Caco-2 (cell line): ENCODE data around the gene CCNA1. TPM values are rescaled to one million over a fixed set of nuclear protein-coding genes. Genes with fewer than 3 reads are reported as not detected.

Source experiments
- BruUV-seq: library from RNA; stranded (reverse); fragments of 400-500 nt; replicated peaks from 2 replicates; lab custom pipeline; 2021; lab: Mats Ljungman, UMichigan
- CTCF ChIA-PET: fragments of 300-600 bp; sonication (Branson Sonifier 250); formaldehyde crosslinking; loops from one replicate; lab custom pipeline; 2022; ENCODE audit warnings: antibody characterized with exemption; lab: Charles Lee
- POLR2A ChIA-PET: fragments of 300-600 bp; sonication (Branson Sonifier 250); formaldehyde crosslinking; loops from one replicate; lab custom pipeline; 2022; ENCODE audit warnings: antibody characterized with exemption; lab: Charles Lee
- DNase-seq, 2 experiments: peaks; one replicate each; pipeline versions ENCODE4 v3.0.0 to v3.0.0-alpha.2; 2020 to 2022
- H3K27me3 ChIP-seq: replicated peaks from 2 replicates; pipeline ENCODE4 v1.6.0; 2011; ENCODE audit warnings: low read length; ENCODE audit not compliant: control insufficient read depth, insufficient read depth
- H3K36me3 ChIP-seq: 2 replicates; pipeline ENCODE4 v1.5.1; 2011; ENCODE audit warnings: low read length; ENCODE audit not compliant: control insufficient read depth, insufficient read depth
- H3K4me1 ChIP-seq: fragments of 250-450 bp; sonication (Bioruptor Pico); 2 replicates; pipeline ENCODE4 v1.5.1; 2020; ENCODE audit warnings: mild to moderate bottlenecking
- H3K4me3 ChIP-seq: 2 replicates; pipeline ENCODE4 v1.5.1; 2011; ENCODE audit warnings: low read depth, mild to moderate bottlenecking, control low read depth, low read length
- H3K9me3 ChIP-seq: fragments of 250-450 bp; sonication (Bioruptor Pico); 2 replicates; pipeline ENCODE4 v1.5.1; 2020; ENCODE audit warnings: mild to moderate bottlenecking, moderate library complexity
- H3K27ac Mint-ChIP-seq: one replicate; pipeline ENCODE4 v1.8.0; 2022; ENCODE audit warnings: mixed read lengths; ENCODE audit not compliant: unreplicated experiment
- H3K27me3 Mint-ChIP-seq: one replicate; pipeline ENCODE4 v1.8.0; 2022; ENCODE audit warnings: mixed read lengths; ENCODE audit not compliant: insufficient read depth, unreplicated experiment
- H3K36me3 Mint-ChIP-seq: one replicate; pipeline ENCODE4 v1.8.0; 2022; ENCODE audit warnings: mild to moderate bottlenecking, mixed read lengths; ENCODE audit not compliant: insufficient read depth, unreplicated experiment
- H3K4me1 Mint-ChIP-seq: one replicate; pipeline ENCODE4 v1.8.0; 2022; ENCODE audit warnings: low read depth, mixed read lengths; ENCODE audit not compliant: unreplicated experiment
- H3K4me3 Mint-ChIP-seq: one replicate; pipeline ENCODE4 v1.8.0; 2022; ENCODE audit warnings: mild to moderate bottlenecking, moderate library complexity, mixed read lengths; ENCODE audit not compliant: unreplicated experiment
- H3K9me3 Mint-ChIP-seq: one replicate; pipeline ENCODE4 v1.8.0; 2022; ENCODE audit warnings: mixed read lengths; ENCODE audit not compliant: unreplicated experiment
- intact Hi-C: fragments of 100-400 bp; cut with micrococcal nuclease; formaldehyde crosslinking; loops from one replicate; pipeline ENCODE4 v1.10.0; 2022; ENCODE audit not compliant: unreplicated experiment
- total RNA-seq: library from RNA; stranded (reverse); gene quantifications from 2 replicates; pipeline ENCODE4 v1.2.3, GENCODE V29; 2022
- TF ChIP-seq, protein P1 (sequence below), 2 experiments: fragments of 200-600 bp in 1 of 2; IDR thresholded peaks; 1 replicate in 1 of 2; 2 replicates in 1 of 2; pipeline versions ENCODE4 v1.5.1 to v1.8.0; 2011 to 2022; ENCODE audit warnings: antibody characterized with exemption in 1 of 2, control low read depth in 1 of 2, inconsistent platforms in 1 of 2, low read depth in 1 of 2, low read length in 1 of 2, mild to moderate bottlenecking in 1 of 2, moderate library complexity in 1 of 2; ENCODE audit not compliant: insufficient read depth in 1 of 2, severe bottlenecking in 1 of 2, unreplicated experiment in 1 of 2

CCNA1 gene
- total RNA-seq, 1 experiment from 2014 or later = not detected

DNA sequence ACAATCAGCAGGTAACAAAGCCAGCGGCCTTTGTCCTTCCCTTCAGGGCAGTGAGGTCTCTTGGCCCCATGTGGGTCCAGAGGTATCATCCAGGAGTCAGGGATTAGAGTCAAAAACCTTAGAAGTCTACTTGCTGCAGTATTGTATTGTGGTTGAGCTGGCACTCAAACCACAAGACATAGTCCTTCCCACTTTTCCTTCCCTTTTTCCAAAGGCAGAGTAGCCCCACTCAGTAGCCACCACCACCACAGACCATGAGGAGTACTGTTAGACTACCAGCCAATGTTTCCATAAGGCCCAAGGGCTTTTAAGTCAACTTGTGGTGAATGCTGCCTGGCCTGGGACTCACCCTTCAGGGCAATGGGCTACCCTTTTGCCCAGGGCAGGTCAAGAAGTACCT, 27.1 kb upstream of the CCNA1 start:
- no peaks in the 10 kb centered on the region for H3K27me3 Mint-ChIP-seq
- no peaks in the 10 kb centered on the region for H3K4me1 Mint-ChIP-seq
- Histone ChIP-seq H3K36me3 (no peaks in the 10 kb centered on the region), H3K4me3 (no peak overlapping the region), H3K9me3 (no peaks in the 10 kb centered on the region), H3K27me3 (no peaks in the 10 kb centered on the region), H3K4me1 (0 out of 2 replicates have a peak, but pooled peaks cover 3% of the 10 kb centered on the region)
- POLR2A ChIA-PET = no interaction called here
- H3K36me3 Mint-ChIP-seq = no peaks in the 10 kb centered on the region
- CTCF ChIA-PET = no interaction called here
- H3K4me3 Mint-ChIP-seq = no peak overlapping the region
- TF ChIP-seq, protein P1, sequence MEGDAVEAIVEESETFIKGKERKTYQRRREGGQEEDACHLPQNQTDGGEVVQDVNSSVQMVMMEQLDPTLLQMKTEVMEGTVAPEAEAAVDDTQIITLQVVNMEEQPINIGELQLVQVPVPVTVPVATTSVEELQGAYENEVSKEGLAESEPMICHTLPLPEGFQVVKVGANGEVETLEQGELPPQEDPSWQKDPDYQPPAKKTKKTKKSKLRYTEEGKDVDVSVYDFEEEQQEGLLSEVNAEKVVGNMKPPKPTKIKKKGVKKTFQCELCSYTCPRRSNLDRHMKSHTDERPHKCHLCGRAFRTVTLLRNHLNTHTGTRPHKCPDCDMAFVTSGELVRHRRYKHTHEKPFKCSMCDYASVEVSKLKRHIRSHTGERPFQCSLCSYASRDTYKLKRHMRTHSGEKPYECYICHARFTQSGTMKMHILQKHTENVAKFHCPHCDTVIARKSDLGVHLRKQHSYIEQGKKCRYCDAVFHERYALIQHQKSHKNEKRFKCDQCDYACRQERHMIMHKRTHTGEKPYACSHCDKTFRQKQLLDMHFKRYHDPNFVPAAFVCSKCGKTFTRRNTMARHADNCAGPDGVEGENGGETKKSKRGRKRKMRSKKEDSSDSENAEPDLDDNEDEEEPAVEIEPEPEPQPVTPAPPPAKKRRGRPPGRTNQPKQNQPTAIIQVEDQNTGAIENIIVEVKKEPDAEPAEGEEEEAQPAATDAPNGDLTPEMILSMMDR (IDR thresholded peaks at IDR 0.05; ENCODE audit: insufficient read depth in 1 of 2, low read depth in 1 of 2, low read length in 1 of 2, severe bottlenecking in 1 of 2, unreplicated experiment in 1 of 2) = no peak
- DNase-seq = no peak
- H3K27ac Mint-ChIP-seq = no peak overlapping the region
- H3K9me3 Mint-ChIP-seq = no peaks in the 10 kb centered on the region
- intact Hi-C loops = no loop called here
- BruUV-seq = no TSS peak

DNA sequence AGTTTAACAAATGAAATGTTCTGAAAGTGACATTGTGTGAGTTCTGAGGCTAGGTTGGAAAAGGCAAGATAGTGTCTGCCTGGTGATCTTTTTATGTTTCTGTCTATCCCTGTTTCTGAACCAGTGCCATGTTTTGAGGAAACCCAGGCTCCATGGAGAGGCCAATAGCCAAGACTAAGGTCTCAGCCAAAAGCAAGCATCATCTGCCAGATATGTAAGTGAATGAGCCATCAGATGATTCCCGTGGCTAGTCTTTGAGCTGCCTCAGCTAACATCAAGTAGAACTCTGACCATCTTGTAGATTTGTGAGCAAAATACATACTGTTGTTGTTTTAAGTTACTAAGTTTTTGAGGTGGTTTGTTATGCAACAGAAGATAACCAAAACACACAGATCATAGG, 19.6 kb upstream of the CCNA1 start:
- Mint-ChIP-seq H3K4me1 (no peaks in the 10 kb centered on the region), H3K27ac (no peak overlapping the region), H3K4me3 (no peak overlapping the region), H3K9me3 (no peaks in the 10 kb centered on the region), H3K36me3 (no peaks in the 10 kb centered on the region), H3K27me3 (no peaks in the 10 kb centered on the region)
- Histone ChIP-seq H3K4me1 (no peaks in the 10 kb centered on the region), H3K36me3 (no peaks in the 10 kb centered on the region), H3K9me3 (no peaks in the 10 kb centered on the region; the same call in 1 of the 2 replicates), H3K27me3 (no peaks in the 10 kb centered on the region), H3K4me3 (no peak overlapping the region)
- DNase-seq = no peak
- ChIA-PET CTCF (no interaction called here), POLR2A (no interaction called here)
- TF ChIP-seq, protein P1 (IDR thresholded peaks at IDR 0.05; ENCODE audit: insufficient read depth in 1 of 2, low read depth in 1 of 2, low read length in 1 of 2, severe bottlenecking in 1 of 2, unreplicated experiment in 1 of 2) = no peak
- intact Hi-C loops = no loop called here
- no TSS peak for BruUV-seq

DNA sequence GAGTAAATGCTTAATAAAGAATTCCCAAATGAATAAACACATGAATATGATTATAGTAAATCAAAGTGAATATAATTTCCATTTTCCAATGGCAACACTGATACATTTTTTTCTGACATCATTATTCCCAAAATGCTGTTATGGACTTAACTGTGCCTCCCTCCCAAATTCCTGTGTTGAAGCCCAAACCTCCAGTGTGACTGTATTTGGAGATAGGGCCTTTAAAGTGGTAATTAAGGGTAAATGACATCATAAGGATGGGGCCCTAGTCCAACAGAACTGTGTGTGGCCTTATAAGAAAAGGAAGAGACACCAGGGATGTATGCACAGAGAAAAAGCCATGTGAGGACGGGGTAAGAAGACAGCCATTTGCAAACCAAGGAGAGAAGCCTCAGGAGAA, 19.1 kb upstream of the CCNA1 start:
- ChIA-PET CTCF (no interaction called here), POLR2A (no interaction called here)
- H3K9me3 Mint-ChIP-seq = no peaks in the 10 kb centered on the region
- H3K27ac Mint-ChIP-seq = no peak overlapping the region
- no peaks in the 10 kb centered on the region for H3K36me3 Mint-ChIP-seq
- no peak for DNase-seq
- H3K9me3 ChIP-seq = no peaks in the 10 kb centered on the region; the same call in 1 of the 2 replicates
- H3K27me3 ChIP-seq = no peaks in the 10 kb centered on the region
- H3K4me3 ChIP-seq = no peak overlapping the region
- H3K27me3 Mint-ChIP-seq = no peaks in the 10 kb centered on the region
- intact Hi-C loops = no loop called here
- H3K4me1 Mint-ChIP-seq = peaks cover 3% of the 10 kb centered on the region
- no peaks in the 10 kb centered on the region for H3K4me1 ChIP-seq
- no peak overlapping the region for H3K4me3 Mint-ChIP-seq
- TF ChIP-seq, protein P1 (IDR thresholded peaks at IDR 0.05; ENCODE audit: insufficient read depth in 1 of 2, low read depth in 1 of 2, low read length in 1 of 2, severe bottlenecking in 1 of 2, unreplicated experiment in 1 of 2) = no peak
- no peaks in the 10 kb centered on the region for H3K36me3 ChIP-seq
- BruUV-seq = no TSS peak
